ENCODE data around the gene OTUD6A. TPM values are rescaled to one million over a fixed set of nuclear protein-coding genes. Genes with fewer than 3 reads are reported as not detected.

Gene OTUD6A
- total RNA-seq, 4 donors from 2014 or later: not detected

DNA sequence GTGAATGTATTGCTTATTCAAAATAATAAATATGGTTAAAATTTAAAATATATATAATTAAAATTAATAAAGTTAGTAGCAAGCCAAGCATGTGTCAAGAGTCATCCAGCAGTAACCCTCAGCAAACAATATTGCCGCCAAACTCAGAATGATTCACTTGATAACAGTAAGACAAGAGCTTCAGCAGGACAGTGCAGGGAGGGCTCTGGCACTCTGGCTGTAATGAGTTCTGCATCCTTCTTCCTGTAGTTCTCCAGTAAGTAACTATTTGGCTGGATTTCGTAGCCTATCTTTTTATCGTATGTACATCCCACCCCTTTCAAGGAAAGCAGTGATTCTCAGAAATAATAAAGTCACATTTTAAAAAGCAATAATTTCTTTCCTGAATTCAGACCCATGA, 17.6 kb downstream of the OTUD6A start:
- H3K4me1 ChIP-seq: no peaks in the 10 kb centered on the region
- in situ Hi-C loops (cut with MboI; ENCODE audit: low pct_ligation_motif_present in 1 of 4, low pct_unique_long_range_greater_than_20kb in 1 of 4, low sequenced_read_pairs in 3 of 4): loop anchor here in 1 of 4 donors (25.0 kb wide), 1 partner anchor 593 kb away; no protein-coding TSS in a partner anchor
- no peaks in the 10 kb centered on the region for H3K27me3 ChIP-seq
- no peak for DNase-seq
- intact Hi-C loops (cut with DNase I; ENCODE audit: low total_unique reads): loop anchor here (5.0 kb wide), 1 partner anchor 1103 kb away; no protein-coding TSS in a partner anchor
- no peaks in the 10 kb centered on the region for H3K9me3 ChIP-seq
- no peak overlapping the region for H3K4me3 ChIP-seq
- TF ChIP-seq POLR2A (IDR thresholded peaks at IDR 0.05) (no peak), POLR2AphosphoS5 (IDR thresholded peaks at IDR 0.05) (no peak), EP300 (IDR thresholded peaks at IDR 0.05; ENCODE audit: low read depth) (no peak)
- TF ChIP-seq, protein P1, sequence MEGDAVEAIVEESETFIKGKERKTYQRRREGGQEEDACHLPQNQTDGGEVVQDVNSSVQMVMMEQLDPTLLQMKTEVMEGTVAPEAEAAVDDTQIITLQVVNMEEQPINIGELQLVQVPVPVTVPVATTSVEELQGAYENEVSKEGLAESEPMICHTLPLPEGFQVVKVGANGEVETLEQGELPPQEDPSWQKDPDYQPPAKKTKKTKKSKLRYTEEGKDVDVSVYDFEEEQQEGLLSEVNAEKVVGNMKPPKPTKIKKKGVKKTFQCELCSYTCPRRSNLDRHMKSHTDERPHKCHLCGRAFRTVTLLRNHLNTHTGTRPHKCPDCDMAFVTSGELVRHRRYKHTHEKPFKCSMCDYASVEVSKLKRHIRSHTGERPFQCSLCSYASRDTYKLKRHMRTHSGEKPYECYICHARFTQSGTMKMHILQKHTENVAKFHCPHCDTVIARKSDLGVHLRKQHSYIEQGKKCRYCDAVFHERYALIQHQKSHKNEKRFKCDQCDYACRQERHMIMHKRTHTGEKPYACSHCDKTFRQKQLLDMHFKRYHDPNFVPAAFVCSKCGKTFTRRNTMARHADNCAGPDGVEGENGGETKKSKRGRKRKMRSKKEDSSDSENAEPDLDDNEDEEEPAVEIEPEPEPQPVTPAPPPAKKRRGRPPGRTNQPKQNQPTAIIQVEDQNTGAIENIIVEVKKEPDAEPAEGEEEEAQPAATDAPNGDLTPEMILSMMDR (IDR thresholded peaks at IDR 0.05): no peak
- 51% methylated on average over 3 of the region's 3 CpGs; no CpG with 5 or more reads in 1 of the 2 donors for WGBS, 2 donors (ENCODE audit: low coverage in 1 of 2)
- no peak overlapping the region for H3K27ac ChIP-seq
- no peaks in the 10 kb centered on the region for H3K36me3 ChIP-seq

DNA sequence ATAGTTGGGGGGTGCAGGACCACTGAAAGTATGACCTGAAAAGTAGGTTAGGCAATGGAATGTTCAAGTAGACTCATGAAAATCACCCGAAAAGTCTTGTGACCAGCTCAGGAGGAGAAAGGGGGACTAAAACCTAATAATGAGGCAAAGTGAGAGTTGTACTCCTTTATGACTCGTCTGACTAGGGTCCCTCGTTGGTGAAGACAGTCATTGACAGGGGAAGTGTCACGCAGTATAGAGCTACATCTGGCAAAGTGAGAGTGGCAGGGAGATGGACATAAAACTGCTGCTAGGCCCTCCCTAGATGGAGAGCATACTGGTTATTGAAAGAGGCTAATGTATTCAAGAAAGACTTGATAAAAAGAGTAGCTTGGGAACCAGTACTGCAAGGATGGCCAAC, 20.5 kb downstream of the OTUD6A start:
- intact Hi-C loops (cut with DNase I; ENCODE audit: low total_unique reads) (no loop called here), in situ Hi-C loops (cut with MboI; ENCODE audit: low pct_ligation_motif_present in 1 of 4, low pct_unique_long_range_greater_than_20kb in 1 of 4, low sequenced_read_pairs in 3 of 4) (loop anchor here in 1 of 4 donors (25.0 kb wide), 1 partner anchor 595 kb away; no protein-coding TSS in a partner anchor)
- no peaks in the 10 kb centered on the region for H3K36me3 ChIP-seq
- no peak for DNase-seq
- no peaks in the 10 kb centered on the region for H3K9me3 ChIP-seq
- H3K4me3 ChIP-seq: no peak overlapping the region
- TF ChIP-seq, protein P1 (IDR thresholded peaks at IDR 0.05): no peak
- TF ChIP-seq POLR2A (IDR thresholded peaks at IDR 0.05) (no peak), POLR2AphosphoS5 (IDR thresholded peaks at IDR 0.05) (no peak), EP300 (IDR thresholded peaks at IDR 0.05; ENCODE audit: low read depth) (no peak)
- no peaks in the 10 kb centered on the region for H3K27me3 ChIP-seq
- WGBS, 2 donors (ENCODE audit: low coverage in 1 of 2): 59% methylated on average over 4 of the region's 4 CpGs; no CpG with 5 or more reads in 1 of the 2 donors
- no peaks in the 10 kb centered on the region for H3K4me1 ChIP-seq
- no peak overlapping the region for H3K27ac ChIP-seq

DNA sequence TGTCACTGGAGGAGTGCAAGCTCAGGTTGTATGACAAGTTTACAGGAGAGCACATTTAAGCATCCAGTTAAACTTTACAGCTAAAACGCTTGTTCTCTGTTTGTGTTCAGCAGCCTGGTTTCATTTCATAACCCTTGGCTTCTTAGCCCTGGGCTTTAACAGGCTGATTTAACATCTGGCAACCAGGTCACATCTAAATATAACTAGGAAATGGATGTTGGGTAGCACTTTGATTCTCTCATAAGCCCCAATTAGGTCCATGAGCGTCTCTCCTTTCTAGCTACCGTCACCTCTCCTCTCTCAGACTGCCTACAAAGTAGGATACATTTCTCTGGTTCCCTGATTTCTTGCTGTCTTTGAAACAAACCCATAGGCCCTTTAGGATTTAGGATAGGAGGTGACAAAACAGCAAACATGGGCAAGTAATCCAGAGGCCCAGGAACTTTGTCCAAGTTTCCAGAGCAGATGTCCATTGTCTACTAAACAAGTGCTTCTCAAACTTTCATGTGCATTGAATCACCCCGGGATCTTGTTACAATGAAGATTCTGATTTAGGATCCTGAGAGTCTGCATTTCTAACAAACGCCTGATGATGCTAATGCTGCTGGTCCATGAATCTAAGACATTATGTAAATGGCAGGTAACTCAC, 22.5 kb downstream of the OTUD6A start:
- Histone ChIP-seq H3K27ac (no peak overlapping the region), H3K4me3 (no peak overlapping the region), H3K4me1 (no peaks in the 10 kb centered on the region), H3K27me3 (no peaks in the 10 kb centered on the region), H3K9me3 (no peaks in the 10 kb centered on the region), H3K36me3 (no peaks in the 10 kb centered on the region)
- no peak for TF ChIP-seq POLR2AphosphoS5 (IDR thresholded peaks at IDR 0.05)
- TF ChIP-seq, protein P1 (IDR thresholded peaks at IDR 0.05): no peak
- no peak for TF ChIP-seq EP300 (IDR thresholded peaks at IDR 0.05; ENCODE audit: low read depth)
- no peak for TF ChIP-seq POLR2A (IDR thresholded peaks at IDR 0.05)
- no peak for DNase-seq
- intact Hi-C loops (cut with DNase I; ENCODE audit: low total_unique reads): no loop called here
- WGBS, 2 donors (ENCODE audit: low coverage in 1 of 2): 78 to 100% methylated on average over 1 to 5 of the region's 5 CpGs
- in situ Hi-C loops (cut with MboI; ENCODE audit: low pct_ligation_motif_present in 1 of 4, low pct_unique_long_range_greater_than_20kb in 1 of 4, low sequenced_read_pairs in 3 of 4): loop anchor here in 1 of 4 donors (25.0 kb wide), 1 partner anchor 597 kb away; no protein-coding TSS in a partner anchor

DNA sequence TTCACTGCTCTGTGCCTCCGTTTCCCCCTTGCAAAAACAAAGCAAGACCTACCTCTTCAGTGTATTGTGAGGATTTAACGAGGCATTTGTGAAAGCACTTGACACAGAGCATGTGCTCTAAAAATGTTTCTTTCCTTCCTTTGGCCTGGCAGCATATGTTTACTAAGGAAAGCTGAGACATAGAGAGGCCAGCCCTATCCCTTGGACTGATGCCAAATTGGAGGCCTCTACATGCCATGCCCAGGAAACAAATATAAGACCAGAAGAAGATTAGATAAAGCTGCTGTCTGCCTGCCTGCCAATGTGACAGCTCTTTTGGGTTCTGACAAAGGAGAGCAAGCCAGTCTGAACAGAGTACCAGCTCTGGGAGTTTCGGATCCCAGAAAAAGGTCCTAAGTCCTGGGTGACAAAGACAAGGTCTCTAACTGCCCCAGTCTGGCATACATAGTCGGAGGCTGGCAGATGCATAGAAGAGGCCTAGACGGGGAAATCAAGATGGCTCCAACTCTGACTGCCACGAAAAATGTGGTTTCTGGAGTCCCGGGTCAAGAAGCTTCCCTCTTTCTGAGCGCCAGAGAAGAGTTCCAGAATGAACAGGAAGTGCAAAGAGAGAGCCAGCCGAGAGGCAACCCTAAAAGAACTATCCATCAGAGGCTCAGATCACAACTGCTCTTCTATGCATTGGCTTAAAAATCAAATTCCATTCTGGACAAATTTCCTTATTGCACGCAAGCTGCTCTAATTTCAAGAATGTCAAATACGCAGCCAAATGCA, 25.8 kb downstream of the OTUD6A start:
- Histone ChIP-seq H3K4me3 (no peak overlapping the region), H3K27me3 (no peaks in the 10 kb centered on the region), H3K36me3 (no peaks in the 10 kb centered on the region), H3K4me1 (no peaks in the 10 kb centered on the region), H3K9me3 (no peaks in the 10 kb centered on the region), H3K27ac (no peak overlapping the region)
- intact Hi-C loops (cut with DNase I; ENCODE audit: low total_unique reads) (no loop called here), in situ Hi-C loops (cut with MboI; ENCODE audit: low pct_ligation_motif_present in 1 of 4, low pct_unique_long_range_greater_than_20kb in 1 of 4, low sequenced_read_pairs in 3 of 4) (loop anchor here in 1 of 4 donors (25.0 kb wide), 1 partner anchor 601 kb away; no protein-coding TSS in a partner anchor)
- DNase-seq: no peak
- TF ChIP-seq, protein P1 (IDR thresholded peaks at IDR 0.05): no peak
- no peak for TF ChIP-seq EP300 (IDR thresholded peaks at IDR 0.05; ENCODE audit: low read depth)
- 56% methylated on average over 11 of the region's 11 CpGs; no CpG with 5 or more reads in 1 of the 2 donors for WGBS, 2 donors (ENCODE audit: low coverage in 1 of 2)

Measured in transverse colon (tissue), 4 donors.